NCI-H82 treated with DMSO at 0.1 percent for 48 hours (cell line): Measurements from ENCODE around the gene RTN4.
A peak's percentile ranks its signal among the peaks of the same experiment; 100 is the strongest.
"Not testable (repeated sequence)": the region's sequence is repeated elsewhere in the genome, so short reads cannot be mapped to it uniquely, and the experiment has no call there.

ENCODE experiments used
- DNase-seq: peaks from one replicate; lab custom pipeline; 2025; ENCODE audit not compliant: unreplicated experiment; lab: John Stamatoyannopoulos, UW

The RTN4 gene

DNA sequence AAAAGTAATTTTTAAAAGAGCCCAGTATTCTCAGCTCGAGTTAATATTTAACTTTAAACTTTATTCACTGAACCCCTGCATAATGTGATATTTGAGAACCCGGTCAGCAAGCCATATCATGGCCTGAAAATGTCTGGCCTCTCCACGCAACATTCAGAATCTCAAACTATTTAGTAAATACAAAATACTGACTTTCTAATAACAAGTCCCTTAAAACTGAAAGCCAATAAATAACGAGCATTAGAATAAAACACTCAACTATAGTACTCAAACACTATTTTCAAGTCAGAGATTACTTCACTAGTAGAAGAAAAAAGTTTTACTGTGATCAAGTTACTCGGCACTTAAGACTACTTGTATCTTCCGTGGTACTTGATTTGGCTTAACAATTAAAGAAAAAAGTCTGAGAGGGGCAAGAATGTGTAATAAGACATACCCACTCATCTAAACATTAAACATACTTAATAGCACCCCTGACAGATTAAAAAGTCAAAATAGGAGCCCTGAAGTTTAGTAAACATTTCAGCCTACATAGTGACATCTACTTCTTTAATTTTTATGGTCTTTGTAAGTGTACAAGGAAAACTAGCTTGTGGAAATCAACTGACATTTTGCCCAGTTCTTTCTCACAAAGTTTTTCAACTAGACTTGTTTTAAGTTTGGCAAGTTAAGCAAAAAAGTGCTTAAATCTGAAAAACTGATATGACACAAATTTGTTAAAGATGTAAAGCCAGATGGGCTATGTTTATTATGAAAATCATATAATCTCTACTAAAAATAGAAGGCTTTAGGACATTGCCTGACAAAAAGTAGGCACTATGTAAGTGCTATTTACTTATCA is 38.2 kb downstream of the RTN4 start:
- no peak for DNase-seq

GRCh38 chr2:55010915-55011314 is 39.3 kb downstream of the RTN4 start:
- DNase-seq = no peak

DNA sequence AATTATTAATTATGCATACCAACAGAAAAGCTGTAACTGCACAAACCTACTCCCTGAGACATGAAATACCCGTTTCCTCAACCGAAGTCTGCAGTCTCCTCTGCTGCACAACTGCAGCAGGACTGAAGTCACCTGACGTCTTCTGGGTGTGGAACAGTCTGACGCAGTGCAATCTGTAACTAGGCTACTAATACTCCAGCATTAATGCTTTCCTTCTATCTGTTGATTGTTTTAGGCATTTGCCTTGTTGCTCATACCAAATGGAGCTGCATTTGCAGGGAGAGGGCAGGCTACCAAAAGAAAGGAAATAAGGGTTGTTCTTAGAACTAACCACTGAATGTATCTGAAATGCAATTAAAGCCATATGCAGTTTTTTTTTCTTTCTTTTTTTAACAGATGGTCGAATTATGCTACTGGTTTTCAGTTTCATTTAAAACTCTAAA is 40.1 kb downstream of the RTN4 start:
- peak; percentile 15 for DNase-seq

DNA sequence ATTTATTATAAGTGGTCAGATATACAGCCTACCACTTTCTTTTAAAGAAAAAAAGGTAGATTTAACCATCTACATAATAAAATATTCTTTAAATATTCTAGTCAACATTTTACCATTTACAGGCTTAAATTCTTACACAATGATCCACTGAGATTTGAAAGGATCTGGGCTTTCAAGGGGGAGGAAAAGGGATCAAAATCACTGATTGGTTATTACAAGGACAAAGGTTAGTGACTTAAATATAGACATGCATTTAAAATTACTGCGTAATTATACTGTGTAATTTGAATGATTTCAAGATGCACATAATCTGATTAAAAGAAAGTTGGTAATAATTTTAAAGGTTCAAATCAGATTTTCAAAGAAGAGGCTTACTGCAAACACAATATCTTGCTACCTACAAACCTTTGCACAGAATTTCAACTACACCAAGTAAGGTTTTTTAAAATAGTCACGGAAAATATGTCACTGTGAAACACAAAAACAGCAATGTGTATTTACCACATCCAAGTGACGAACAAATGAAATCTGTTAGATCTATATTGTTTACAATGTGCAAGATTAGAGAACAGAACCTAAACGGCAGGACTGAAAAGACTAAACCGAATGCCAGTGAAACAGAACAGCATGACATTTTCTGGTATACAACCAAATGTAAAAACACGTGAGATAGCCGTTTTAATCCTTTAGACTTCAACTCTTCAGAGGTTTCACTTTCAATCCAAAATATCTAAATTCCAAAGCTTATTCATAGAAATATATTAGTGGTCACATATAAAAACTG is 40.8 kb downstream of the RTN4 start:
- DNase-seq = no peak

DNA sequence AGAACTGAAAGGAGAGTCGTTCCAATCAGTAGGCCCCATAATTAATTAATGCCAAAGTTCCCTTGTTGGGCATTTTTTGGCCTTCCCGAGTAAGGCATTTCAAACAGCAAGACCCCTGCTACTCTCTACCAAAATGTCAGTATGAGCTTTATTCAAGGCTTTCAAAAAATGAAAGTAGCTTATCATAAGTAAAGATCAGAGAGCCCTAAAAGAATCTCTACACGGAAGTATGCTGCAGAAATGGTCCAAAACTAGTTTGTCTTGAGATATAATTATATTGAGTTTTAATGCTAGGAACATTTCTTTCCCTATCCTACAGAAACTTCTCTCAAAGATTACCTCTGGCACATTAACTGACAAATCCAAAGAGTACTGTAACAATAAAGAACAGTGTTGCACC is 43.9 kb downstream of the RTN4 start:
- no peak for DNase-seq

DNA sequence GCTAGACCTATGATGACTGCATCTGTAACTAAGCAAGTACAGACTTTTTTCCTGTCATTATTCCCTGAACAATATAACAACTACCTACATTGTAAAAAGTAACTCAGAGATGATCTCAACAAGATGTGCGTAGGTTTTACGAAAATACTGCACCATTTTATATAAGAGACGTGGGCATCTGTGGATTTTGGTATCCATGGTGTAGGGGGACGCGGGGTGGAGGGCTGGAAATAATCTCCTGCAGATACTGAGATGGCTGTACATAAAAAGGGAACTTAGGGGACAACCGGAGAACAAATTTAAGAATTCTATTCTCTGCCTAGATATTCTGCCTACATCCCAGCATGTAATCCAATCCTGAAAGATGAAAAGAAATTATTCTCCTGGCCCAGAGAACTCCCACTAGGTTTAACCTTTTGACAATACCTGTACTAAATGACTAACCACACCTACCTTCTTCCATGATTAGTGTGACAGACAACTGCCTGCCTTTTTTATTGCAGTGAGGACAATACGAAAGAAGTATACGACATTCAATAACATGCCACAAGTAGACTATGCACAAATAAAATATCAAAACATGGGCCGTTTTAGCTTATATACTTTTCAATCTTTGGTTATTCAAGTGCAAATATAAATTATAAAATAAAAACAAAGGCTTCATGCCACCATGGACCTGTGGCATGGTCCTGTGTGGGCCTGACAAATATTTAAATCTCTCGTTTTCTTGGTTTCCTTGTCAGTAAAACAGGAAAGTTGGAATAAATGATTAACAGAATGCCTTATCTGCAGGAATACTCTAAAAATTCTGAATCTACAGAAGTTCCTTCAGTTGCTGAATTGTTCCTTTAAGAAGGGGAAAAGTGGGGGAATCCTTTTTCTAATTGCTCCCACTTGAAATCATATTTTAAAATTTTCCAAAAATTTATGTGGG is 46.3 kb downstream of the RTN4 start:
- no peak for DNase-seq

DNA sequence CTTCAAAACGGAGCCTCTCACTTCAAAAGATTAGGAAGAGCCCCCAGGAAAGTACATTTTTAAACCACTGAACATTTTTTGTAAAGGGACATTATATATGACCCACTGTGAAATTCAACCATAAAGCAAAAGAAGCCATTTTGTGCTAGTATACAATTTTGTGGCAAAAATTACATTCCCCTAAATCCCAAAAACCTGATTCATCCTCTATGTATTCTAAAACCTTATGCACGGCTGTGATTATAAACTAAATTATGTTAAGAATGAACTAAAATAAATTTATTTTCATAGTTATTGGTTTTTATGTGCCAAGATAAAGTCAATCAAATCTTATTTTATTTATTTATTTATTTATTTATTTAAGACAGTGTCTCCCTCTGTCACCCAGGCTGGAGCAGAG is 48.5 kb downstream of the RTN4 start:
- DNase-seq = no peak

DNA sequence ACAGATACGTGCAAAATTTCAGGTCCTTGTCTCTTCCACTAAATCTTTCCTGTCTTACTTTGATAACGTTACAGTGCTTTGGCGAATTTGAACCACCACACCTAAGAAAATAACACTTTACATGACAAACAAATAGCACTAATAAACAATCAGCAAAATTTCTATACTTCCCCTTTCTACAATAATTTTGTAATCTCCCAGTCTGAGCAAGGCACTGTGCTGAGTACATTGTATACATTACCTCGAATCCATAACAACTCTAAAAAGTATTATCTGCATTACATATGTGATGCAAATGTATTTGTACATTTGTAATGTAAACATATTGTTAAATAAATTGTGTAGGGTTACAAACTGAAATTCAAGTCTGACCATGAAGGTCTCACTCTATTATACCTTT is 49.9 kb downstream of the RTN4 start:
- DNase-seq = no peak

DNA sequence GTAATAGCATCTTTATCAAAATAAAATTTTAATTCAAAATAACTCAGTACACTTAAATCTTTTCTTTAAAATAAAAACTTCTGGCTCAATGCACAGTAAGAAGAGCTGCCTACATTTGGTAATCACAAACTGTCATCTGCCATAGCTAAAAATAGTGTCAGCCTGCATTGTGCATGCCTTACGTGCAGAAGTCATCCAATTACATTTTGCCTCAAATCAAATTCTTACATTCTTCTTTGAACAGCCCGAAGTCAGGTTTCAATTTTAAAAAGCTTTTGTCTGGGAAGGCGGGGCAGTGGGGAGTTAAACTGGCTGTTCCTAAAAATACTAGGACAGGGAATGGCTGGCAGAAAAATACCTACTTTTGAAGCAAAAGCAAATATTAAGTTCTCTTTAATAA is 51.1 kb downstream of the RTN4 start:
- DNase-seq = no peak

- no peak for DNase-seq
These were observed 52.4 kb downstream of the RTN4 start for GRCh38 chr2:54997826-54998225.

- DNase-seq = no peak
These were observed 54.7 kb downstream of the RTN4 start for GRCh38 chr2:54995553-54995952.

- DNase-seq = not testable (repeated sequence)
These were observed 59.6 kb downstream of the RTN4 start for GRCh38 chr2:54990694-54991093.

GRCh38 chr2:54988612-54989011 is 61.6 kb downstream of the RTN4 start:
- DNase-seq = no peak

- no peak for DNase-seq
These were observed 64.0 kb downstream of the RTN4 start for GRCh38 chr2:54986264-54986663.

DNA sequence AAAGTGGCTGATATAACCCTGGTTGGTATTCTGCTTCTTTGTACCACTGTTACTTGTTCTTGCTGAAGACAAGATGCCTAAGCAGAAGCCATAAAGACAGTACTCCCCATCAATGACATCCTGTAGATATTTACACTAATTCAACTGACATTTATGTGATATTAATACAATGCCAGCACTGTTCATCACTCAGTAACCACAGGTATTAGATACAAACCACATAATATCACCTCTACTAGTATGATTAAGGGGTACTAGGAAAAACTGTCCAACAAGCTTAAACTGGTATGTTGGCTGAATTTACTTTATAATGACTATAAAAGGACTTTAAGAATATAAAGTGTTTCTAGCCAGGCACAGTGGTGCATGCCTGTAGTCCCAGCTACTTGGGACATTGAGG is 65.8 kb downstream of the RTN4 start:
- no peak for DNase-seq

GRCh38 chr2:54983345-54984220 is 66.7 kb downstream of the RTN4 start:
- DNase-seq = no peak

DNA sequence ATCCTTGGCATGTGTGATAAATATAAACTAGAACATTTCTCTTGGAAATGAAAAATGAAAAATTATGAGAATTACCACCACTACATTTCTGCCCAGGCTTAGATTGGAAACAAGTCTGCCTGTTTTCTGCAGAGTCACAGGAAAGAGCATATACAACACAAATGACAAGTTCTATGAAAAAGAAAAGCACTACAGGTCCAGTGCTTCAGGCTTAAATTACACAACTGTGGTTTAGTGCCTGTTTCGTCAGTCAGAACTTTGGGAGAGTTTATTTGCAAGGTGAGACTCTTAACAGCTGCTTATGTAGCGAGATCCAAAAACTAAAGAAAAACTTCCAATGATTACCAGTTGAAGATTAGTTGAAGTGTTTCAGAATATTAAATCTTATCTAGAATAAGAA is 68.9 kb downstream of the RTN4 start:
- no peak for DNase-seq

DNA sequence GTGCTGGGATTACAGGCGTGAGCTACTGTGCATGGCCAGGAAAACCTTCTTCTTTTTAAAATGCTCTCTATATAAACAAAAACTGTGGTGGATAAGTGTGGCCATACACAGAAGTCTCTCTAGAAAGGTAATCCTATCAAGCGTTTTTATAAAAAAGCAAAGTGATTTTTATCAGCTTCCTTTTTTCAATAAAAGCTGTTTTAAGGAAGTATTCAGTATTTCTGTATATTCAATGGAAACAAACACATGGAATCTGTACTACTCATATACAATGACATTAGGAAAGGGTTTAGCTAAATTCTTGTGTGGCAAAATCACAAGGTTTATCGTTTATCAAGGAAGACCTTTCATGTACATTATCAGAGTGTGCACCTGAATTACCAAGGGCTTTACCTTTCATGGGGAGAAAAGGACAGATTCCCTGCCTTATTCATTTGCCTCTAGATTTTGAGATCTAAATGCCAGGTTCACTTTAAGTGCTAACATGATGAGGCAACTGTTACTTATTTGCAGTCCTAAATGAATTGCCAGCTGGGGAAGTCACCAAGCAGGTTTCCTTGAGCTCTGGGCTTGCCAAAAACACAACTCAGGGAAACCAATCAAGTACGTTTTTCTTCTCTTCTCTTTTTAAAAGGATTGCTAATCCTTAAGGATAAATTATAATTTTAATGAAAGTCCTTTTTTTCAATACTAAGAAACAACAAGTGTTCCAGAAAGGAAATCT is 70.8 kb downstream of the RTN4 start:
- no peak for DNase-seq

GRCh38 chr2:54977149-54977548 is 73.1 kb downstream of the RTN4 start:
- DNase-seq = no peak
